ENCODE data around the gene GCH1.
A peak's percentile ranks its signal among the peaks of the same experiment; 100 is the strongest.

GCH1 gene

GRCh38 chr14:54816450-54816849 is 86.2 kb downstream of the GCH1 start:
- TF ChIP-seq, protein P1, sequence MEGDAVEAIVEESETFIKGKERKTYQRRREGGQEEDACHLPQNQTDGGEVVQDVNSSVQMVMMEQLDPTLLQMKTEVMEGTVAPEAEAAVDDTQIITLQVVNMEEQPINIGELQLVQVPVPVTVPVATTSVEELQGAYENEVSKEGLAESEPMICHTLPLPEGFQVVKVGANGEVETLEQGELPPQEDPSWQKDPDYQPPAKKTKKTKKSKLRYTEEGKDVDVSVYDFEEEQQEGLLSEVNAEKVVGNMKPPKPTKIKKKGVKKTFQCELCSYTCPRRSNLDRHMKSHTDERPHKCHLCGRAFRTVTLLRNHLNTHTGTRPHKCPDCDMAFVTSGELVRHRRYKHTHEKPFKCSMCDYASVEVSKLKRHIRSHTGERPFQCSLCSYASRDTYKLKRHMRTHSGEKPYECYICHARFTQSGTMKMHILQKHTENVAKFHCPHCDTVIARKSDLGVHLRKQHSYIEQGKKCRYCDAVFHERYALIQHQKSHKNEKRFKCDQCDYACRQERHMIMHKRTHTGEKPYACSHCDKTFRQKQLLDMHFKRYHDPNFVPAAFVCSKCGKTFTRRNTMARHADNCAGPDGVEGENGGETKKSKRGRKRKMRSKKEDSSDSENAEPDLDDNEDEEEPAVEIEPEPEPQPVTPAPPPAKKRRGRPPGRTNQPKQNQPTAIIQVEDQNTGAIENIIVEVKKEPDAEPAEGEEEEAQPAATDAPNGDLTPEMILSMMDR (IDR thresholded peaks at IDR 0.05; ENCODE audit: insufficient read depth, low read depth, low read length, missing control alignments): no peak
- DNase-seq (ENCODE audit: low read depth): no peak
- no peak overlapping the region for H3K4me3 ChIP-seq (ENCODE audit: low read depth, low read length)

GRCh38 chr14:54815515-54815914 is 87.1 kb downstream of the GCH1 start:
- H3K4me3 ChIP-seq (ENCODE audit: low read depth, low read length): no peak overlapping the region
- no peak for DNase-seq (ENCODE audit: low read depth)
- TF ChIP-seq, protein P1 (IDR thresholded peaks at IDR 0.05; ENCODE audit: insufficient read depth, low read depth, low read length, missing control alignments): no peak

DNA sequence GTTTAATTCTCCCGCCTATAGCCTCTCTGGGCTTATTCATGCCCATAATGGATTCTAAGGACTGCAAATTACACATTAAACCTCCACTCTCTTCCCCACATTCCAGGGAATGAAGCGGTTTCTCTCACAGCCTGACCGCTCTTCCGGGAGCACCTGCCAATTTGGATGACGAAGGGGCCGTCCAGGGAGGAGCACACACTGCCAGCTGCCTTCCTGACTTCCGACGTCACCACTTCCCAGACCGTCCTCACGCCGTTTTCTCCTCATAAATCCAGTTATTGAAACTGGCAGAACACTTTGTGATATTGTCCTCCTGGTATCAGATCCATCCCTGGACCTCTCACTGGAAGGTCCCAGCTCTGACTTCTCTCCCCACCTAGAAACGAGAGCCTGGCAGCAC is 87.6 kb downstream of the GCH1 start:
- TF ChIP-seq, protein P1 (IDR thresholded peaks at IDR 0.05; ENCODE audit: insufficient read depth, low read depth, low read length, missing control alignments): no peak
- DNase-seq (ENCODE audit: low read depth): no peak
- H3K4me3 ChIP-seq (ENCODE audit: low read depth, low read length): no peak overlapping the region

GRCh38 chr14:54814076-54814475 is 88.5 kb downstream of the GCH1 start:
- no peak overlapping the region for H3K4me3 ChIP-seq (ENCODE audit: low read depth, low read length)
- TF ChIP-seq, protein P1 (IDR thresholded peaks at IDR 0.05; ENCODE audit: insufficient read depth, low read depth, low read length, missing control alignments): peak; percentile 33
- peak; percentile 35 for DNase-seq (ENCODE audit: low read depth)

DNA sequence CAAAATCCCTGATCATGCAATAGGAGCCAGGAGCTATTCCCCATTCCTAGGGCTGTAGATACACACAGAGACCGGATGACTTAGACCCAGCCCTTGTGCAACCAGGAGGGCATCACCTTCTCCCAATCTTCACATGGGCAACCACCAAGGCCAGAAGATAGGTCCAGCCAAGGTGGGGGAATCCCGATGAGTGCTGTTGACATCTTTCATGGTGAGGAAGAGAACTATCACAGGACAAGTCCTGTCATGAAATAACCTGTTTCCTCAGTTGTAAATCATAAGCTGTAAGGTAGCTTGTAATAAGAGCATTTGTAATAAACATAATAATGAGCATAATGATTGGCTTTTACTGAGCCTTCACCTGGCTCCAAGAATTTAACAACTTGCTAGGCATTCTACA is 89.5 kb downstream of the GCH1 start:
- no peak overlapping the region for H3K4me3 ChIP-seq (ENCODE audit: low read depth, low read length)
- DNase-seq (ENCODE audit: low read depth): no peak
- TF ChIP-seq, protein P1 (IDR thresholded peaks at IDR 0.05; ENCODE audit: insufficient read depth, low read depth, low read length, missing control alignments): no peak

GRCh38 chr14:54812617-54813016 is 90.0 kb downstream of the GCH1 start:
- DNase-seq (ENCODE audit: low read depth): no peak
- TF ChIP-seq, protein P1 (IDR thresholded peaks at IDR 0.05; ENCODE audit: insufficient read depth, low read depth, low read length, missing control alignments): no peak
- H3K4me3 ChIP-seq (ENCODE audit: low read depth, low read length): no peak overlapping the region

- no peak overlapping the region for H3K4me3 ChIP-seq (ENCODE audit: low read depth, low read length)
- peak; percentile 55 for DNase-seq (ENCODE audit: low read depth)
- TF ChIP-seq, protein P1 (IDR thresholded peaks at IDR 0.05; ENCODE audit: insufficient read depth, low read depth, low read length, missing control alignments): no peak
These were observed 92.9 kb downstream of the GCH1 start for GRCh38 chr14:54809767-54810166.
